GM19467 (cell line): ENCODE data around the gene DCC.
"Not testable (repeated sequence)": the region's sequence is repeated elsewhere in the genome, so short reads cannot be mapped to it uniquely, and the experiment has no call there.

Experiments
- ATAC-seq: cut with Tn5 transposase; IDR thresholded peaks from one replicate; pipeline ENCODE4 v1.9.1; 2021; ENCODE audit warnings: mild to moderate bottlenecking, moderate library complexity; ENCODE audit not compliant: unreplicated experiment

DCC gene

DNA sequence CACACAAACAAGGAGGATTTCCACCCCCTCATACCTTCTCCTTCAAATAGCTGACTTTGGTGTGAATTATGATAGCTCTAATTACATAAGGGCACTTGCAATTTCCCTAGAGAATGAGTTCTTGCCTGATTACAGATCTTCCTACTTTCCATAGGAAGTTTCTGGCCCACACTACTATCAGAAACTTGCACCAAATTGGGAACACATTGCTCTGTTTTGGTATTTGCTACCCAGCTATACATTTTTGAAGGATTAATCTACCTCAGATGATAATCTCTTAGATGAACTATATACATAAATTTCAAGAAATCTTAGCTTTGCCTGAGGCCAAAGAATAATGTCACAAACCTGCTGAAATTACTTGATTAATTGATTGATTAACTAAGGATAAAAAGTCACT lies 4.9 kb downstream of the DCC start:
- no peak for ATAC-seq

DNA sequence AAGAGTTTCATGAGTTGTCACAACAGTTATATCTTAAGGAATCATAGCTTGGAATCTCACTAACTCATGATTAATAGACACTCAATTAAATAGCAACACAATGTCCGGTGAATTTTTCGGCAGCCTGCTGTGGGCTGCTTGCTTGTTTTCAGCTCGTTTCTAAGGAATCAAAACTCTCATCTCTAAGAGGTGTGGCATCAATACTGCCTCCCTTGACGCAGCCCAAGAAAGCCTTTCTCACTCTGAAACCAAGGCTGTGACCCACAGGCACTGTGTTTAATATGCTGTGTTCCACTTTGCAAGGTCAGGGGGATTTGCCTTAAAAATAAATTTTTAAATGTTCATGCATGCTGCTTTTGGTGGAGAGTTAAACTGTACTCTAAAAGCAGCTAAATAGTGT lies 5.4 kb downstream of the DCC start:
- no peak for ATAC-seq

DNA sequence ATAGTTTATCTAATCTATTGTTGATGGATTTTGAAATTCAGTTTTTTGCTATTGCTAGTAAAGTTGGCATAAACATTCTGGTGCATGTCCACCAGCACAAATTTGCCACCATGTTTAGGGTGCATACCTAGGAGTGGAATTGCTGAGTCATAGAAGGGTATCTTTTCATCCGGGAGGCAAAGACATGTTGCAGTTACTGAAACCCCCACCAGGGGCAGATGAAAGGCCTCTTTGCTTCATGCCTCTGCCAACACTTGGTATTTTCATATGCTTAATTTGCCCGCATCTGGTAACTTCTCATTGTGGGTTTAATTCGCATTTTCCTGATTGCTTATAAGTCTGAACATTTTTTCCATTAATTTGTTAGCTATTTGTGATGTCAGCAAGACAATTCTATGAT lies 8.2 kb downstream of the DCC start:
- no peak for ATAC-seq

DNA sequence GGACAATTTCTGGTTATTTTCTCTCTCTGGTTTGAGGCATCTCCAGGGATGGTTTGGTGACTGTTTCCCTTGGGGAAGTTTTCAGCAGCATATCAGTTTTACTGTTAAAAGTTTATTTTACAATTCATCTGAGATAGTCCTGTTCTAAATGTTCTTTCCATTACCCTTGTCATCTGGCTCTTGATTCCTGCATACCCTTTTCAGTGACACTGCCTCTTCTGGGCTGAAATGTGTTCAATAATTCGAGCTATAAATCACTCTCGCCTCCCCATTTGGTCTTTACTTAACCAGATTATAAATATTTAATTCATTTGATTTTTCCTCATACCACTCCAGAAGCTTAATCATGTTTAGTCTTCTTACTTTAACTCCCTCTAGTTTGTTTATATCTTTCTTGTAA lies 9.5 kb downstream of the DCC start:
- ATAC-seq: no peak

DNA sequence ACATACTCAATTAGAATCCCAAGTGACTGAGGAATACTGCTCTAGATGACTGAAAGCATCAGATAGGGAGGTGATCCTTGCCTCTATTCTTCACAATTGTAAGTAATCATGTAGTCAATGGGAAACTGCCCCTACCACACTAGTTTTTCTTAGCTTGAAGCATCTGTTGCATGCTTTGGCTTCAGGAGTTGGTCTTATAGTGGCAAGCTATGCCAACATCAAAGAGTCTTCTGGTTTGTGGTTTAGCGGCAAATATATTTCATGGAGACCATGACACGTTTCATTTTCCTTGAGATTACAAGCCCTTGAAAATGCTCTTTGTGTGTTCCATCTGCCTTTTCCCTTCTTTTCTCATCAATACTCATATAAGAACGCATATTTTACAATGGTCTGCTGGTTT lies 12.9 kb downstream of the DCC start:
- no peak for ATAC-seq

DNA sequence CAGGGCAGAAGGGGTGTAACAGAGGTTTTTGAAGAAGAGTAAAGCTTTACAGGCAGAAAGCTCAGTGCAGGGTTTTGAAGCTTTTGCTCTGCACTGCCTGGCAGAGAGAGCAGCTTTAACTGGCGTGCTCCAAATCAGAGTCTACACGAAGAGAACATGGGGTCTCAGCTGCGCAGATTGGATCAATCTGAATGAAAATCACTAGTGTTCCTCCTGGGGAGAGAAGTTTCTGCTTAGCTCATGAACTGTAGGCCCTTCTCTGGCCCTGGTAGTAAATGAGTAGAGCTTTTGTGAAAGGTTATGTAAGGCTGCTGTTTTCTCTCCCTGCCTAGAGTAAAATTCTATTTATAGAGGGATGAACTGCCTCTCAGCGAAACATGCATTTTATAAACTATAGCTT lies 13.6 kb downstream of the DCC start:
- ATAC-seq: no peak

DNA sequence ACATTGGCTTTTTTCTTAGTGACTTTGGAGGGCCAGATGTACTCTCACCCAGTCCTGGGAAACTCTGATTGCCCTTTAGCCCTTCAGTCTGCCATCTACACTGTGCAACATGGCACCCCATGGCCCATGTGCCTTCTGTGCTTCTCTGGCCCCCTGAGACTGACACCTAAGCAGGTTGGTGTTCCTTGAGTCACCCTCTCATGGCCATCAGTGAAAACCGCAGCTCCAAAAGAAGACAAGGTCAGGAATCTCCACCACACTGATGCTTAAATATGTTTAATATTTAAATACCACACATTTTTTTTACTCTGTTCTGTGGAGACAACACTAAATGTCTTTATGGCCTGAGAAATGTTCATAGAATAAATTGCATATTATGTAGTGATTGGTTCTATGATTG lies 23.9 kb downstream of the DCC start:
- no peak for ATAC-seq

DNA sequence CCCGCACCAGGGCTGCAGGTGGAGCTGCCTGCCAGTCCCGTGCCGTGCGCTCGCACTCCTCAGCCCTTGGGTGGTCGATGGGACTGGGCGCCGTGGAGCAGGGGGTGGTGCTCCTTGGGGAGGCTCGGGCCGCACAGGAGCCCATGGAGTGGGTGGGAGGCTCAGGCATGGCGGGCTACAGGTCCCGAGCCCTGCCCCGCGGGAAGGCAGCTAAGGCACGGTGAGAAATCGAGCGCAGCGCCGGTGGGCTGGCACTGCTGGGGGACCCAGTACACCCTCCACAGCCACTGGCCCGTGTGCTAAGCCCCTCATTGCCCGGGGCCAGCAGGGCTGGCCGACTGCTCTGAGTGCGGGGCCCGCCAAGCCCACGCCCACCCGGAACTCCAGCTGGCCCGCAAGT lies 26.9 kb downstream of the DCC start:
- not testable (repeated sequence) for ATAC-seq

DNA sequence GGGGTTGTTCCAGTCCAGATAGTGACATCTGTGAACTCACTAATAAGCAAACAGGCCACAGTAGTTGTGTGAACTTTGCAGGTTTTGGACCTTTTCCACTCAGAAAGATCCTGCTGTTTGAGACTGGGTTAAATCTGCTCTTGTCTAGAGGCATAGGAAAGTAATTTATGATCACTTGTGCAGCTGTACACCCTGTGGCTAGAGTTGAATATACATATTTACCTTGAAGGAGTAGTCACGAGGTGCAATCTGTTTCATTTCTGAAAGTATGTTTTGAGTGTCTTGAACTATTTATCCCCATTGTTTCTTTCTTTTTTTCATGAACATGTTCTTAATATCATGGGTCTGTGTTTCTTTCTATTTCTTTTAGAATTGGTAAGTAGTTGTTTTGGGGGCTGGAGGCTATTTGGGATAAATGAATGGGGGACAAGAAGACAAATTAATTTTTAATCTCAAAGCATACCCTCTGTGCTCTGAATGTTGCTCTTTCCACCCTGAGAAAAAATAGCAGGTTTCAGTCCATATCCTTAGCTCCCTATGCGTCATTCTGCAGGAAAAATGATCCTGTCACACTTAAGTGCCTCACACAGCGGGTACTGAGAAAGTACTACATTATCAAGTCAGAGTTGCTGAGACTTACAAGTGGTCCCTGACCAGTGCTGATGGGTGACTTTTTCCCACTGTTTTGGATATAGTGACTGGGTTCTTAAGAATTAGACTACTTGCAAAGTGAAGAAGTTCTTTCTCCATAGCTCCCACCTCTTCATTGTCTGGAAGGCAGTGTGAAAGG lies 28.2 kb downstream of the DCC start:
- ATAC-seq: no peak

DNA sequence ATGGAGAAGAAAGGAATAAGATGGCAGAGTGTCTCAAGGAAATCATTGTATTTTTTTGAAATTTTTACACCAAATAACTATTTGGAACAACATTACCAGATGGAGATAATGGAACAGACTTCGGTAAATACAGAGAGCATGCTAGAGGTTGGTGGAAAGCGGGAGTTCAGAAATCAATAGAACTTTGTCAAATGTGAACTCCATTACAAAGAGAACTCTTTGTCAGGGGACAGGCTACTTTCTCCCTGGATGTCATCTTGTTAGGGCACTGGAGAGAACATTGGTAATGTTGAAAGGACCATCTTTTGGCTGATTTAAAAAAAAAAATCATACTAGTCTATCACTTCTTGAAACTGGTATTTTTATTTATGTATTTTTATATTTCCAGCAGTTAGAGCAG lies 30.8 kb downstream of the DCC start:
- no peak for ATAC-seq

DNA sequence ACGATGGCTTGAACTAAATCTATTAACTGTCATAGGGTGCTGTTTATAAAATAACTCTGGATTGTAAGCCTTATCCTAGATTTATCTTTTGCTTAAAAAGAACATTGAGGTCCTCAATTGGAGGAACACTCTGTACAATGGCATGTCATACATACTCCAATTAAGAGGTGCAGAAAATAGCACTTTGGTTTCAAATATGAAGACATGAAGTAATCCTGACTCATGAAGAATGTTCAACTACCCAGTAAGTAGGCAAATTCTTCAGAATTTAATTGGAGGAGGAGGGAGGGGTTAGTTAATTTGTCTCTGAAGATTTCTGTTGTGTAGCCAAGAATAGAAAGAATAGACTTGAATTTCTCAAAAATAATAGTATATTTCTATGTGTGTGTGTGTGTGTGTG lies 36.1 kb downstream of the DCC start:
- no peak for ATAC-seq

DNA sequence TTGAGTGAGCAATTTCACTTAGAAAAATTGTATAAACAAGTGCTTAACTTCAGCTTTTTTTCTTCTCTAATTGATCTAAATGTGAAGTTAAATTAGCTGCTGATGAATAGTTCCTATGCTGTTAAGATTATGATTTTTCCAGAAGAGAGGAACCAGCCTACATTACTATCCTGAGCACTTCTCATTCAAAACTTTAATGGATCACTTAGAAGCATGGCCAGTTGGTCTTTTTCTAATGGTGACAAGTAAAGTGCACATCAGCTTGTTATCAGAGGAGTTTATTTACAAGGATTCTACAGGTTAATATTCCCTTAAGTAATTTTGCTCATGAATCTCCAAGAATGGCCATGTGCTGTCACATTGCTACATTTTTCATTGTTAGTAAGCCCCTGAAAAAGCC lies 37.1 kb downstream of the DCC start:
- no peak for ATAC-seq

DNA sequence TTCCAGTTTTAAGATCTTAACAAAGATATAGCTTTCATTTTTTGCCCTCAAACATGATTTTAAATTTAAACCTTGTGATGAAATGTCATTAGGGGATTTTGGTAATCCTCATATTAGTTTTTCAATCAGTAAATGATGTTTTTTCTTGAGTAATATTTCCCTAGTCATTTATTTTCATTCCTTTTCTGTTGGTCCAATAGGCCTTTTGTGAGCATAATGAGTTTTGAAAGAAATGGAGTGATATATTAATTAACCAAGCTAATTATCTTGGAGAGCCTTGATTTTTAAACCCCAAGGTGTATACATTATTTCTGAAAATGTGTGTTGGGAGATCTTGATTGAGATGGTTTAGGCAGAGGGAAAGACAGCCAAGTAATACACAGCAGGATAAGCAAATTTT lies 46.3 kb downstream of the DCC start:
- no peak for ATAC-seq

DNA sequence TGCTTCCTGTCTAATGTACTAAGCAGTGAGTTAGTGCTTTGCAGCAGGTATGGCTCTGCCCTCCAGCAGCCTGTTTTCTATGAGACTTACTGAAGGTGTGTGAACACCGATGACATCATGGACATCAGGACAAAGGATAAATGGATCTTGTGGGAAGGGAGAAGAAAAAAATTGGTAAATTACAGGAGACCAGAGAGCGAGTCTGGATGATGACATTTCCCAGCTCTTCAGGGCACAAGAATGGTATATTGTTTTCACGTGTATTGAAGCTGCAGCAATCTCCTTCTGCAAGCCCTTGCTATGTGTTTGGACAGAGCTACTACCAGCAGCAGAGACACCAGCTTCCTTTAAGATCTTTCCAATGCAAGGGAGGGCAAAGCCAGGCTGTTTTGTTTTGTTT lies 47.2 kb downstream of the DCC start:
- ATAC-seq: no peak

DNA sequence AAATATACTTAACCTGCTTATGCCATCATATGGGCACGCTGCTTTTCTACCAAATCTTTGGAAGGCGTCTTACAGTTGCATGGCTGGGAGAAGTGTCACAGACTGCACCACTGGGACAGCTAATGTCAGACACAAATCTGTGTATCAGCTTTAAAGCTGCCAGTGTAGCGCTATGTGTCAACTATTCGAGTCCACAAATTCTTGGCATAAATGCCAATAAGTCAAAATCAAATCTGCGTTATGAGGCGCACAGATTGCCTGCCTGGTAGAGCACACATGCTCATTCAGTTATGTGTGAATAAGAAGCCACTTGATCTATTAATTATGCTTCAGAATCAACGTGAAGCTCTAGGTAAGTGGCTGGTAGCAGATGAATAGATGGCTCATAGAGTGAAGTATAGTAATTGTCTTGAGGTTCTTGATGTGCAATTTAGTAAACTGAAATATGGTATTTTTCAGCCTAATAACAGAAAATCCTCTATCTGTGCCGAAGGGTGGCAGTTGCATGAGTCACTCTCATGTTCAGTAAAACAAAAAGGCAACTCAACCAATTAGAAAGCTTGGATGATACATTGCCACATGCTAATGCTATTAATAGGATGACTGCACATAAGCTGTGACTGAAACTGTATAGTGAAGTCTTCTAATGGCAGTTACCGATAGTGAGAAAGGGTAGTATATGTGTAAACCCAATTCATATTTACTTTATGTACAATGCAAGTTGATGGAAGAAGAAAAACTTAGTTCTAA lies 52.0 kb downstream of the DCC start:
- ATAC-seq: no peak

DNA sequence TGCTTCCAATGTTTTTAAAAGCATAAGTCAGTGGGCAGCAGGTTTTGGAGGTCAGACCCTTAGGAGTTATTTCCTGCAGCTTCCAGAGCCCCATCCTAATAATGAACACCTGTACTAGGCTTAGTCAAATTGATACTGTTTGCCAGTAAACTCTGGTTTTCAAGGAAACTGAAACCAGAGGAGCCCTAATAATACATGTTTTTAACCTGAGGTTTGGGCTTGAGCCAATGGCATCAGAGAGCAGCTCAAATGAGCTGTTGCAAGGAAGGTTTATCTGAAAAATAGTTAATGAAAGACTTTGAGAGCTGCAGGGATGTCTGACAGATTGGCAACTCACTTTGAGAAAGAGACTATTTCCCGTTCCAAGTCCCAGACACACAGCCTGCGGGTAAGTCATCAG lies 54.6 kb downstream of the DCC start:
- ATAC-seq: peak; percentile 54

DNA sequence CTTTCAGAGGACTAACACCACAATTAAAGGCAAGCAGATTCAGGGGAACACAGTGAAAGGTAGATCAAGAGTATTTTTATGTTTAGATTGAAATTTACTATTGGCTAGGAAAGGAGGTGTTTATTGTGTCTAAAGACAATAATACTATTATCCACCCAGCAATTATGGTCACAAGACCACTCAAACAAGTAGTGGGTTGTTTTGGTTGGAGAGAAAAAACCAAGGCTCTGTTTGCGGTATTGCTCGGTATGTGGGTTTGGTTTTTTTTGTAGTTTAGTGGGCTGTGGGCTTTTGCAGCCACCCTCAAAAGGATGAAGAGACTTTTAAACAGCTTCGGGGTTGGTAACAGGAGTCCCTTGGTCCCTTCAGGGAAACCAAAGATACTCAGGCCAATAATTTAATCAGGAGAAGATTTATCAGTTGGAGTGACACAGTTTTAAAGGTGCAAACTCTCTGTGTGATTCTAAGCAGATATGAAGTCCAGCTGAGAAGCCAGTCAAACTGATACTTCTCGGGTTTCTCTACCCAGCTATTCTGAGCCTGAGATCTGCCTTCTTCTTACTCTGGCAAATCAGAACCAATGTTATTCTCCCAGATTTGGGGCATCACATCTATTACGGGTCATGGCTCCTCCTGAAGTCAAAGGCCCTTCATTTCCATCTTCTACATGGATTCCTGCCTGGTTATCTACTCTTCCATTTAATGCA lies 55.3 kb downstream of the DCC start:
- peak; percentile 51 for ATAC-seq

DNA sequence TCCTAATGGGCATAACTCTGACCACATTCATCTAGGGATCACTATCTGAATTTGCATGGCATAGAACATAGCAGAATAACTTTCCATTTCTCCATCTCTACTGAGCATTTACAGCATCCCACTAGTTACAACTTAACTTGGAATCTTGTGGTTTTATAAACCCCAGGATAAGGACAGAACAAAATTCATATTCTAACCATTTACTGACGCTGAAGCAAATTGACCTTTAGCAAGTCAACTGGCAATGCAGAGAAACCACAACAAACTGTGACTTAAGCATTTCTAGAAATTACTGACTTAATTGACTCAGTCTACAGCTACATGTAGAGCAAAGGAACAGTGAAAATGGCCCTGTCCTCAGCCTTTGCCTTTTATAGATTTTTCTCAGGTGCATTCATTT lies 61.2 kb downstream of the DCC start:
- no peak for ATAC-seq

DNA sequence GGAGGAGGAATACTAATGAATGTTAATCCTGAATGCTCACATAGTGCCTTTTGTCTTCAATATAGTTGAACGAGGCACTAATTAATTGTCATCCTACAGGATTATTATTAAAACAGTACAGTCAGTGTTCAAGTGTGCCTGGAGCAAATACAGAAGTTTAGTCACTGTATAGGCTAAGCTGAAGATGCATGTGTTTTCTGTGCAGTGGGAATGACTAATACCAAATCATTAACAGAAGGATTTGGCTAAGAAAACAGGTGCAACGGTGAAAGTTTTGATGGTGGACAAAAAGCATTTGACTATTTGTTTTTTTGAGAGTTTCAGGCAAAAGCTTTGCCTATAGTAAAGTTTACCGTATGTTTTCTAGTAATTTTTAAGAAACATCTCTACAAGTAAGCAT lies 62.8 kb downstream of the DCC start:
- ATAC-seq: peak; percentile 53

DNA sequence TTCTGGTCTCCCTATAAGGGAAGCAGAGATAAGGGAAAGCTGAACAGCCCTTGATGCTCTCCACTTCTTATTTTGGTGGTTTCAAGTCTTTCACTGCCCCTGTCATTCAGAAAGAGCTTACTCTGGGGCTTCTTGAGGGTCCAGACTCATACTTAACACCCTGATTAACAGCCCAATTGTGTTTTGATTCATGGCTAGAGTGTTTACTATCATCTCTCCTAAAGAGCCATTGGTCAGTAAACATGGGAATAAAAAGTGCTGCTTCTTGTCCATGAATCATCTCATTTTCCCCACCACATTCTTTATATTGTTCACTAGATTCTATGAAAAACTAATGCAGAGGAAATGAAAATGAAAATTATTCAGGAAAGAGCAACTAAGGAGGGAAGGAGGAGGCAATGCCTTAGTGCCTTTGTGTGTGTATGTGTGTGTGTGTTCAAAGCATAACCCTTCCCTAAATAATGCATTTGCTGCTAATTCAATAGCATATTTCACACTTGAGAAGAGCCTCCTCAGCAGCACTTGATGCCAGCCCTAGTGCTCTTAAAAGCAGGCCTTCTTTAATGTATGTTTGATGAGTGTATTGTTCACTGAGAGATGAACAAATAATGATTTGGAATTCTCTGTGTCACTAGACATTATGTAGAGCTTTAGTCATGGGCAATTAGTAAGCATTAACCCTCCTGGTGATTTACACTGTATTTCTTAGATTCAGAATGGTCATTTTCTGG lies 63.5 kb downstream of the DCC start:
- ATAC-seq: no peak

DNA sequence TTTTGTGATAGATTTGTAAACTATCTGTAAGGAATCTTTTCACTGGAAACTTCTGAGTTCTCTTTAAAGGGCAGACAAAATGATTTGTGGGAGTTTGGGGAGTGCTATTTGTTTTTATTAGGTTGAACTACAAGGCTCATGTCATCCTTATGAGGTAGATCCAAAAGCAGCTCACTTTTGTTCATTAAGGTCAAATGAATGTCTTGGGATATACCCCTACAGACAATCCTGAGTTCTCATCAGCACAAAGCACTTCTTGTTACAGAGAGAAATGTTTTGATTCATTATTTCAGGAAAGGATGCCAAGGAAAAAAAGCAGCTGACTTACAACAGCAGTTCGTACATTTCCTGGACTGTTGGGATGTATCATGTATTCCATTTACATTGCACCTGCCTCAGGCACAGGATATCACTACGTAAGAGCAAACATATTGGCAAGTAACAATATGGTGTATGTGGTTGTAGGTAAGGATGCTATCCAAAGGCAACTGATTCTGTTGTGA lies 68.9 kb downstream of the DCC start:
- no peak for ATAC-seq
